HG03565 (cell line): ENCODE results near the gene CD9.

Source experiments
- ATAC-seq: cut with Tn5 transposase; IDR thresholded peaks from one replicate; pipeline ENCODE4 v1.9.1; 2021; ENCODE audit warnings: mild to moderate bottlenecking, moderate library complexity; ENCODE audit not compliant: unreplicated experiment

The CD9 gene

GRCh38 chr12:6273205-6273540, 73.0 kb downstream of the CD9 start:
- no peak for ATAC-seq

DNA sequence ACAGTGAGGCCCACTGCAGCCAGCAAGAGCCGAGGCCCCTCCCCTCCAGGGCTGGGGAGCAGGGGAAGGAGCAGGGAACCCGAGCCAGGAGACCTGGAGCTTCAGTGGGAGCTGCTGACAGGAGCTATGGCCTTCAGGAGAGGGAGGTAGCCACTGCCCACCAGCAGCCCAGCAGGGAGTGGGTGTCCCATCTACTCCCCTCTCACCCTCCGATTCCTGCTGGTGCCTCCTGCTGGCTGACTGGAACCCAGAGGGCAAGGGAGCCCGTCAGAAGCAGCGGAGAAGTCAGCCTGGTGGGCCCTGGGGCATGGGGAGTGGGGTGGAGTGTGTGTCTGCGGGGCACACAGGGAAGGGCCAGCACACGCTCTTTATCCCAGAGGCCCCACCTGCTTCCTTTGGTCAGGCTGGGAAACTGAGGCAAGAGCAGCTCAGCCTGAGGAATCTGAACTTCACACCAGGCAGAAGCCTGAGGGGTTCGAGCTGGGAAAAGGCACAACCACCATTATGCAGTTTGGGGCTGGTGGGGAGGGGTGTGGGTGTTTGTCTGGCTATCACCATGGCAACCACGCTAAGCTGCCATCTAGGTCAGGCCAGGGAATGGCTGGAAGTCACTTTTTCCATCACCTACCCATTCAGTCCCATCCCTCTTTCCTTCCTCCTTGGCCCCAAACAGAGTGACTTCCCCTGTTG, 73.5 kb downstream of the CD9 start:
- ATAC-seq: no peak

DNA sequence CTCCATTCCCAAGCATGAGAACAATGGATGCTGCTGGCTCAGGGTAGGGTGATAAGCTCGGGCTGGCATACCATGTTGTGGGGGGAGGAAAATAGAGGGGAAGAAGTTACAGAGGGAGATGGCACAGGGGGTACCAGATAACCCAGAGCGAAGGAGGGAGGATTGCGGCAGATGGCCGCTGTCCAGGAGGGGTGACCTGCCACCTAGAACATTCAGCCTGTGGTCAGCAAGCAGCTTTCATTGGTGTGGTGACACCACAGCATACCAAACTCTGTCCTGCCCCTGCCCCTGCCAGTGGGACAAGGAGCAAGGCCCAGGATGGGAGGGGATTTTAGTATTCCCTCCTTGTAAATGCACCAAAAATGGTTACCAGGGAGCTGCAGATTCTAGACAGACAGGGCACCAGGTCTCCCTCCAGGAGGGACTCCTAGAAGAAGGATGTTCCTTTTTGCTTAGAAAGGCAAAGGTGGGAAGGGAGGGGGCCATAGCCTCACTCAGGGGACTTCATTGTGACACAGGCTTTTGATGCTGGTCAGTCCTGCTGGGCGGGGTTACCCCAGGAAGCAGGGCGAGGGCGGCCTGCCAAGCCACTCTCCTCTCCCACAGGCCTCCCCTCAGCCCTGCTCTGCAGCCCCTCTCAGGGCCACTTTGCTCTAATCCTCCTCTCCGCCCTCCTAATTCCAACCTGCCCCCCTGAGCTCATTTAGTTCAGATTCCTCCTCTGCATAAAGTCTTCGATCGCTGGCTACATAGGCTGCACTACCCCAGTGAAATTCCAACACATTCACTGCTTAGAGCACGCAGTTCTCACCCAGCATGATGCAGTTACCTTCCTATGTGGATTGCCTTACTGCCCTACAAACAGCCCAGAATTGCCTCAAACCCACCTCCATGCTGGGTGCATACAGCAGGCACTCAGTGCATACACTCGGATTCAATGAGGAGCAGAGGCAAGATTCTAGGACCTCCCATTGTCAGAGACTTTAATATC, 74.3 kb downstream of the CD9 start:
- no peak for ATAC-seq

DNA sequence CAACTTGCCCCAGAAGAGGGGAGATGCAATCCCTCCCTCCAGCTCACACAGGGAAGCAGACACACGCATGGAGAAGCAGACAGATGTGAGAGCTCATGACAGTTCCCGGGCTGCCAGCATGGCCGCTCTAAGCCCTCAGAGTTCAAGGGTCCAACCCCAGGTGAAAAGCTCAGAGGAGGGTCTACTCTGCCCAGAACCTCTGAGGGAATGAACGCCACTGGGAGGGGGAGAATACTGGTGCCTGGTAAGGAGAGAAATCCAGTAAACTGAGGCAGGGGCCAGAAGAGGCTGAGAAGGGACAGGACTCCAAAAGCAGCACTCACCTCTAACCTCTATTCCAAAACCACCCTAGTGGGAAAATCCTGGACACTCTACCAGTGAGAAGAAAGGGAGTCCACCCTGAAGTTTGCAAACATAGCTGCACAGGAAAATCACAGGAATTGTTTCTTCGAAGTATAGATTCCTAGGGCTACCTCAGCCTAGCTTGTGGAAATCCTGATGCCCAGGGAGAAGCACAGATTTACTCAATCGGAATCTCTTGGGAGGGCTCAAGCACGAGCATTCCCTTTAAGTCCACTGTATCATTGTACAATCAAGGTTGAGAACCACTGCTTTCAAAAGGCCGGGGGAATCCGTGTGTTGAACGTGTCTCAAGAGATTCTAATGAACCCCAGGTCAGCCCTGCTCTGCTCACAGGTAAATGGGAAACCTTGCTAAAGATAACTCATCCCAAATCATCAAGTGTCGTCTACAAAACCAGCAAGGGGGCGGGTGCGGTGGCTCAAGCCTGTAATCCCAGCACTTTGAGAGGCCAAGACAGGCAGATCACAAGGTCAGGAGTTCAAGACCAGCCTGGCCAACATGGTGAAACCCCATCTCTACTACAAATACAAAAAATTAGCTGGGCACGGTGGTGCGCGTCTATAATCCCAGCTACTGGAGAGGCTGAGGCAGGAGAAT, 76.0 kb downstream of the CD9 start:
- no peak for ATAC-seq

GRCh38 chr12:6276956-6277620, 76.9 kb downstream of the CD9 start:
- no peak for ATAC-seq

DNA sequence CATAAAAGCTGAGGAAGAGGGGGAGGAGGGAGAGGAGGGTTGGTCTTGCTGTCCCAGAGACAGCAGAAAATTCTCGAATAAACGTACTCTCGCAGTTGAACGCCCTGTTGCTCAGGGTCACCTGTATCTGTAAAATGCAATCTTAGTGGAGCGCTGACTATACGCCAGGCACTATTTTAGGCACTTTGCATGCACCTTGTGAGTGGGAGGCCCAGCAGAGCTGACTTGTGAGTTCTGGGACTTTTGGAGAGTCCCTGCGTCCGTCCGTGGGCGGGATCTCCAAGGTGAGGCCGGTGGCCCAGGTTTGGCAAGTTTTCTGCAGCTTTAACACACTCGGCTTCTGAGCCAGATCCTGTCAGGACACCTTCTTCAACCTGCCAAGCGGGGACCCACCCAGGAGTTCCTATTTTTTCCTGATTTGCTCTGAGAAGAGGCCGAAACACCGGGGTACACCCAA, 77.8 kb downstream of the CD9 start:
- ATAC-seq: peak; percentile 36

- ATAC-seq: peak; percentile 50
Measured at GRCh38 chr12:6278439-6279255, 78.4 kb downstream of the CD9 start.

GRCh38 chr12:6279256-6279628, 79.0 kb downstream of the CD9 start:
- no peak for ATAC-seq

- no peak for ATAC-seq
Measured at GRCh38 chr12:6279631-6280030, 79.4 kb downstream of the CD9 start.

DNA sequence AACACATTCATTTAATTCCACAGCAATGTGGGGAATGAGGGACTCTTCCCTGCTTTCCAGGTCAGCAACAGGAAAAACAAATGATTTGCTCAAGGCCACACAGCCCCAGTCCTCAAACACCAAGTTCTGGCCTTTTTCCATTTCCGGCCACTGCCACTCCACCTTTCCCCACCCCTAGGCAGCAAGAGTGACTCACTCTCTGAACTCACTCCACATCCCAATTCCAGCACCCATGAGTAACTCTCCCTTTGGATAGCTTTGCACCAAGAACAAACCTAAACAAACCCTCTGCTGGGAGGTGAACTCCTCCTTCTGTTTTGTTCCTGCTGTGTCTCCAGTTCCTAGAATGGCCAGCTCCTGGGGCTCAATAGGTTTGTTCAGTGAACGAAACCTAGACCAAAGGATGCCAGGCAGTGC, 79.9 kb downstream of the CD9 start:
- ATAC-seq: no peak

DNA sequence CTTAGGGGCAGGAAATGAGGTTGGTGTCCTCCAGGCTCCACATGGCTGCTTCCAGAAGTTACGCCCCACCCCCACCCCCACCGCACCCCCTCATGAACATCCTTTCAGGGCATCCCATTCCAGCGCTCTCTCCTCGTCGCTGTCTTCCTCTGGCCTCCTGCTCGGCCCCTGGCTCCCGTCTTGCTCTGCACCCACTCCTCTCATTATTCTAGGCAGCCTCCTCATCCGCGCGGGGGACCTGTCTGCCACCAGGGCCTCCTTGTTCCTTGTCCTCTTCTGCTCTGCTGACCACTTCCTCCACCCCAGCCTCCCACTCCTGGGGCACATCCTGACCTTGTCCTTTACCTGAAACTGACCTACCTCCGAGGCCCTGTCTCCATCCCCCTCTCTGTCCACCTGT, 80.5 kb downstream of the CD9 start:
- ATAC-seq: no peak

GRCh38 chr12:6281081-6281809, 81.0 kb downstream of the CD9 start:
- no peak for ATAC-seq

DNA sequence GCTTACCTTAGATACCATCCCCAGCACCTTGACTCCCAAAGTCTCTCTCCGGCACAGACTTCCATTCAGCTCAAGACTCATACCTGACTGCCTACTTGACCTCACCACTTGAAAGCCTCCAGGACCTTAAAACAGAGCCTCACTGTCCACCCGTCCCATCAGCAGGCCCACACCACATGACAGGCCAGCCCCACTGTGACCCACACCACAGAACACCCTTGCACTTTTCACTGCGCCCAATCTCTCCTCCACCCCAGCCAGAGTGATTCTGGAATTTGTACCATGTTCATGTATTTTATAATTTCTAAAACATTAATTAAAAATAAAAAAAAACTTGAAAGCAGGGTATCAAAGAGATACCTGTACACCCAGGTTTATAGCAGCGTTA, 82.2 kb downstream of the CD9 start:
- ATAC-seq: no peak

DNA sequence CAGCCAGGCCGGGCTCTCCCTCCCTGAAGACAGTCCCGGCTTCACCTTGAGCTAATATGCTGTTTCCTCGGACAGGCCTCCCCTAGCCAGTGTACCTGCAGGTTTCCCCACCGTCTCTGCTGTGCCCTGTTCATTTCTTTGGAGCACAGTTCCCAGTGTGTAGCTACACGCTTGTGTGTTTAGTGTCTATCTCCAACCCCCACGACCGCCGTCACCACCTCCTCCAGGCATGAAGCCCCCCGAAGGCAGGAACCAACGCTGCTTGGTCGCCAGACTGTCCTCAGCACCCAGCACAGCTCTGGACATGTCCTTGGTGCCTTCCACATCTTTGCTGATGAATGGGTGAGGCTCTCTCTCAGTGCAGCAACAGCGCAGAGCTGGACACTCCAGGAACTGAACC, 84.1 kb downstream of the CD9 start:
- ATAC-seq: no peak

GRCh38 chr12:6285063-6285477, 84.9 kb downstream of the CD9 start:
- ATAC-seq: no peak

- no peak for ATAC-seq
Measured at GRCh38 chr12:6285532-6286306, 85.5 kb downstream of the CD9 start.
